Activated T-cell treated with anti-CD3 and anti-CD28 coated beads for 24 hours (primary cell): Measurements from ENCODE around the gene MAP6.
"Not testable (repeated sequence)": the region's sequence is repeated elsewhere in the genome, so short reads cannot be mapped to it uniquely, and the experiment has no call there.

Experiments used
- DNase-seq: peaks from one replicate; pipeline ENCODE4 v3.0.0-alpha.2; 2020; ENCODE audit warnings: low read depth

MAP6 gene

DNA sequence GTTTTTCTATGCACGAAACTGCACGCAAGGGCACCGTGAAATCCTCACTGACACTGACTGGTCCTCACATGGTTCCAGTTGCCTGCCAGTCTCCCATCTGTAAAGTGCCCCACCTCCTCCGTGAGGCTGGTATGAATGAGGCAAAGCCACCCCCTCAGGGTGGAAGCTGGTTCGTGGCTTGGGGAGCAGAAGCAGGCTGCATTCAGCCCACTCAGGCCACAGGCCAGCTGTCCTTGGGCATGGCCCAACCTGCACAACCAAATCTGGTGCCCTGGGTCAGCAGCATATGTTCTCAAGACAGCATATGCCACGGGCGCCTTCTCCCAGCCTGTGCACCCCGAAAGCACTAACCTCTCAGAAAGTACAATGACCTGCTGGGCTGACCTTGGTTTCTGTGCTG lies 77.5 kb downstream of the MAP6 start:
- DNase-seq: no peak

DNA sequence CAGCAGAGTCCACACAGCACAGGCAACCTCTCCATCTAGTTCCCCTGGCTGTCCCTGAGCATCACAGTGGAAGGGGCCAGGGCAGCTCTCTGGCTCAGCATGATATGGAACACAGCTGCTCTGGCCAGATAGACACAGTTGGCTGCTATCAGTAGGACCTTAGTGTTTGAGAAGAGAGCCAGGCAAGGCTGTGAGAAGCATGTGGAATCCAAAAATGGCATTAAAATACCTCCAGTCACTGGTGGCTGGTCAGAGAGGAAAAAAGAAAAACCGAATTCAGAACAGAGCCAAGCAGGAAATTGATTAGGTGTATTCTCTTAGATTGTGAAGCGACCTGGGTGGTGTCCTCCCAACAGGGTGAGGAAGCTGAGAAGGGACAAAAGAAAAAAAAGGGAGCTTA lies 78.9 kb downstream of the MAP6 start:
- no peak for DNase-seq

DNA sequence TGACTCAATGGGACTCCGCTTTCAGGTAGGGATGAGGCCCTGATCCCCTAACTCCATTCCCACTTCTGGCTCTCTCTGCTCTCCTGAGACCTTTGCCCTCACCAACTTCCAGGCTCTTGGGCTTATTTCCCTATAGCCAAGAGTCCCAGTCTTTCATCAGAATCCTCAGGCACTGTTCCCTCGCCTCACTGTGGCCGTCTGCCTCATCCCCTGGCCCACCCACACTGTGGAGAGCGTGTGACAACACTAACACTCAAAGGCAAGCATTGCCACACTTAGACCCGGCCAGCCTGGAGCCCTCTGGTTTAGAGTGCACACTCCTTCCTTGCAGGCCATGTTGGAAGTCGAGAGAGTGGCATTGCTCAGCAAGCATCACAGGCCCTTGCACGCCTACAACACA lies 79.8 kb downstream of the MAP6 start:
- no peak for DNase-seq

DNA sequence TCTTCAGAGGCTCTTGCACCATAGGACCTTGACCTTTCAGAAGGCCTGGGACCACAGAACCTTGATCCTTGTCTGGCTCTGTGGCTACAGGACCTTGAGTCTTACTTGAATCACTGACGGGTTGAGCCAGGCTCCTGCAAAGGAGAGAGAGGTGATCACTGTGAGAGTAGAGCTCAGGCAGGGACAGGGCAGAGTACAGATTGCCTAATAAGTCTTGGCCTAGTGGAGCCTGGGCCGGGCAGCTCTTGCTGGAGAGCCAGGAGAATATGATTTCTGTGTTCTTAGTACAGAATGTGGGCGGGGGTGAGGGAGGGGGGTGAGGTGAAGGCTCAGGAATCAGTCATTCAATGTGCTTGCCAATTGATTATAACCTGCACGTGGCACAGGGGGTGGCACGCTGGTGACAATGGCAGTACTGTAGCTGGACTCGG lies 80.8 kb downstream of the MAP6 start:
- DNase-seq: no peak

DNA sequence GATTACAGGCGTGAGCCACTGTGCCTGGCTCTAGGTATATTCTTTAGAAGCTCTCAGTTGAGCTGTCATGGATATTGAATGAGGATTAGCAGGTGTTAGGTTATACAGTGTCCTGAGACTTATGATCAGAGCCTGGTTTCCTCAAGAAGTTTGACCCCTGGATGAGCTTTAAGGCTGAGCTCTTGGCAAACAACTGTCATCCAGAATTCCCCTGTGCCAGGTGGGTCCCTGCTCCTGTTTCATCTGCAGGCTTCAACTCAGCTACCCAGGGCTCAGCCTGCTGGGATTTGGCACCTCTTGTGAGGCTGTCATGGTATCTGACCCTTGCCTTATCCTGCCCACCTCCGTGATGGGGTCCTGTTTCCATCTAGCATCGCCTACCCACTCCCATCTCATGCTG lies 82.4 kb downstream of the MAP6 start:
- DNase-seq: no peak

DNA sequence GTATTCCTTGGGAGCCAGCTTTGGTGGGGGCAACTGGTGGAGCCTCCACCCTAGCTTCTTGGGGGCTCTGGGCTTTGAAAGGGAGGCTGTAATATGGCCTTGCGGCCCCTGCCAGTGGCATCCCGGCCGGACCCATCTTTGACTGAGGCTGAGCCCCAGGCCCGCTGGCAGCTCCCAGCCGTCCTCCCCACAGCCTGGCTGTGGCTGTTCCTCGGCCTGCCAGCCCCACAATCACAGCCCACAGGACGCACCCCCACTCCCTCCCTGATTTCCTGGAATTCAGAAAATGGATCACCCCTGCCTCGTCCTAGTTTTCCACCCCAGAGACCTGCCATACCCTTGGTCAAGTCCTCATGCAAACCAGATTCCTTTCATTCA lies 83.6 kb downstream of the MAP6 start:
- no peak for DNase-seq

DNA sequence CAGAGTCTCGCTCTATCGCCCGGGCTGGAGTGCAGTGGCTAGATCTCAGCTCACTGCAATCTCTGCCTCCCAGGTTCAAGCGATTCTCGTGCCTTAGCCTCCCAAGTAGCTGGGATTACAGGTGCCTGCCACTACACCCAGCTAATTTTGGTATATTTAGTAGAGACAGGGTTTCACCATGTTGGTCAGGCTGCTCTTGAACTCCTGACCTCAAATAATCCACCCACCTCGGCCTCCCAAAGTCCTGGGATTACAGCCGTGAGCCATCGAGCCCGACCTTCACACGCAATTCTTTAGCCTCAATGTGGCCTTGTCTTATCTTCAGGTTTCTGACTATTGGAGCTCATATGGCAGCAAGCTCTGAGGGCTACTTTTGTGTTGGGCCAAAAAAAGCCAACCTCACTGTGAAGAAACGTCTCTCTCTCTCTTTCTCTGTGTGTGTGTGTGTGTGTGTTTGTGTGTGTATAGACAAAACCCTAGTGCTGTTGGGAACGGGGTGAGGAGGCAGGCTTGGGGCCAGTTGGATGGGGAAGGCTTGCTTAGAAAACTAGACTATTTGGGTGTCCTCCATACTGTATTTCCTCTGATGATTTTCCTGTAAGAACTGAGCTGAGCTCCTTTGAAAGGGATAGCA lies 84.1 kb downstream of the MAP6 start:
- not testable (repeated sequence) for DNase-seq

DNA sequence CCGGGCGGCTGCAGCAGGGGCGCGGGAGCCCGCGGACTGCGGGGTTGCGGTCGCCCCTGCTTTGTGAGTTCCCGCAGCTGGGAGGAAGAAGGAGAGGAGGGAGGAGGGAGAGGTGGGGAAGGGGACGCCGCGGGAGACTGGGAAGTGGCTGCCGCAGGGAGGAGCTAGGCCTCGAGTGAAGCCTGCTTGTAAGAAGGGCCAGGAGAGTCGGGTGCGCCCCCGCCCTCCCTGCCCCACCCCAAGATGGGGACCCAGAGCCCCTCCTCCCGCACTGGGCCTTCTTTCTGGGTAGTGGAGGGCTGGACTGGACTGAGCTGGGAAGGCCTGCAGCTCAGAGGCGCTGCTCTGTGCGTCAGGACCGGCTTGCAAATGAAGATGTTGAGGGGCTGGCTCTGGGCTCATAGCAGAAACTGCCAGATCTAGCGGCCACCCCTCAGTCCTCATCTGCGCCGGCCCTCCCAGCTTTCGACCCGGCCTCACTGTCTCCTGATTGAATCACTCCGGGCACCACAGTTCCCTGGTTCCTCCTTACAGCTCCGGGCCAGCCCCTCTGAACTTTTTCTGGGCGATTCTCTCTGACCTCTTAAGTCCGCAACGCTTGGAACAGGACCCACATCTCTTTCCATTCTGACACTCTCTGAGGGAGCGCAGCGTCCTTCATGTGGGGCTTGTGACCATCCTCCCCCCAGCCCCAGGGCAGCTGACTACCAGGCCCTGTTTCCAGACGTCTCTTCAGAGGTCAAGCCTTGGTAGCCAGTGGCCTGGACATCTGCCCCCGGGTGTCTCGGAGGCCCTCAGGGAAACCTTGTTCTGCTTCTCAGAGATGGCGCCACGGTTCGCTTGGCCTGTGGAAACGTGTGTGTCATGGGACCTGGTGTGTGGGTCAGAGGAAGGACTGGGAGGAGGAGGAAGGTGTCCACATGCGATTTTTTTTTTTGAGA lies 84.8 kb downstream of the MAP6 start:
- no peak for DNase-seq

DNA sequence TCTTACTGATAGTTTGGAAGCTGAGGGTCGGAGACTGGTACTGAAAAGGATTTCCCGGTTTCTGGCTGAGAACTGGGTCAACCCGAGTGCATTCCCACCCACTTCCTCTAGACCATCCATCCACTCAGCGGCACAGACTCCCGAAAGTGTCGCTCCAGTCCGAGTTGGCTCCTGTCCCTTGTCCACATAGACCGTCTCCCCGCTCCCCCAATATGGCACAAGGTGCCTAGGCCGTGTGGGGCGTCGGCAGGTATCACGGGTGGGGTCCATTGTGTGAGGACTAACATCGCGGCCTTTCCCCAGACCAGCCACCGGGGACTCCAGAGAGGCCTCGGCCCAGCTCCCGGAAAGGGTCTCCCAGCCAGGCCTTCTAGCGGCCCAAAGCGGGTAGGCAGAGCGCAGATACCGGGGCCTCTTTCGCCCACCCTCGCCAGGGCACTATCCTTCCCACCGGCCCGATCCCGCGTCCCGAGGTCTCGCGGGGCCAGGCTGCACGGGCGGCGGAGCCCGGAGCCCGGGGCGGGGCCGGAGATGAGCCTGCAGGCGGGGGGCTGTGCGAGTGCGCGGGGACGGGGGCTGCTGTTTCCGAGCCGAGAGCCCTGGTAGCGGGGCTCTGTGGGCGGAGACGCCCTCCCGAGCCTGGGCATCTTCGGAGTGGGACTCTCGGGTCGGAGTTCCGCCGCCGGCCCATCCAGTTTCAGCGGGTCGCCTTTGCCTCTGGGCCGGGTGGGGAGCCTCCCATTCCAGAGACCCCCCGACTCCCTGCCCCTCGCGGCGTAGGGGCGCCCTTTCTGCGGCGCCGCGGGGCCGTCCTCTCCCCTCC lies 85.7 kb downstream of the MAP6 start:
- DNase-seq: no peak

DNA sequence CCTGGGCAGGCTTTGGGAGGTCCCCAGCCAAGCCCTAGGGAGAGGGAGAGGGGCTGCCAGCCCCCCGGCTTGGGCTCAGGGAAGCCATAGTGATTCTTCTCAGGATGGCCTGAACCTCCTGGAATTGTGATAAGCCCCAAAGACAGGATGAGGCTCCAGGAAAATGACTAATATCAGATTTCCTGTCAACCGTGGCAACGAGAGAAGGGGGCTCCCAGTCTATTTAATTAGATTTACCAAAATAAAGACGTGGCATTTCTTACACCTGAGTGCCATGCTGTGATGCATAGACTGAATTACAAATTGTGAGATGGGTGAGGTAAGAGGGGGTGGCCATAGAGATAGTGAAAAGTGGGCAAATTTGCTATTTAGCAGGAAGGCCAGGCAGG lies 86.3 kb downstream of the MAP6 start:
- DNase-seq: no peak

DNA sequence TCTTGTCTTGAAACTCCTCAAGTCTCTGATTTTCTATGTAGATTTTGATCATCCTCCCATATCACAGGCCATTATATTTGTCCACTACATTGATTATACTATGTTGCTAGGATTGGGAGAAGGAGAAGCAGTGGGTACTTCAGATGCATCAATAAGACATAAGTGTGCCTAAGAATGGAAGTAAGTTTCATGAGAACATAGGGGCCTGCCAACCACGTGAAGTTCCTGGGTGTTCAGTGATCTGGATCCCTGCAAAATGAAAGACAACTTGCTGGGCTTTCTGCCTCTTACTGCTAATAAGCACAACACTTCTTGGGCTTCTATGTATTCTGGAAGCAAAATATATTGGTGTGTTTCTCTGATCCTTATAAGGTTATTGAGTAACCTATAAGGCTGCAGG lies 89.0 kb downstream of the MAP6 start:
- DNase-seq: no peak

DNA sequence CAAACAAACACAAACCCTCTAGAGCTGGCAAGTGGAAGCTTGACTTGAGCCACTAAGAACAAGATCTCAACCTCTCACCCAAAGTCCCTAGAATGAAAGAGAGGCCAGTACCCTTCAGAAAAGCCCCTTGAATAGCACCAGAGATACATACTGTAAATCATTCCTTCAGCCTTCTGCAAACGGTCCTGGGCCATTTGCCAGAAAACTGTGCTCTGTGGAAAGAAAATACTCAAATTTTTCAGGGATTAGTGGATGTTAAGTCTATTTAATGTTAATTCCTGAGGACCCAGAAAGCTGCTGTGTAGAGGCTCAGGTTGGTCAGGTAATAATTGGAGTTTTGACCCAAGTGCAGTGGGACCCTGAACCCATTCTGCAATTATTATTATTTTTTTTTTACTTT lies 89.9 kb downstream of the MAP6 start:
- DNase-seq: no peak

DNA sequence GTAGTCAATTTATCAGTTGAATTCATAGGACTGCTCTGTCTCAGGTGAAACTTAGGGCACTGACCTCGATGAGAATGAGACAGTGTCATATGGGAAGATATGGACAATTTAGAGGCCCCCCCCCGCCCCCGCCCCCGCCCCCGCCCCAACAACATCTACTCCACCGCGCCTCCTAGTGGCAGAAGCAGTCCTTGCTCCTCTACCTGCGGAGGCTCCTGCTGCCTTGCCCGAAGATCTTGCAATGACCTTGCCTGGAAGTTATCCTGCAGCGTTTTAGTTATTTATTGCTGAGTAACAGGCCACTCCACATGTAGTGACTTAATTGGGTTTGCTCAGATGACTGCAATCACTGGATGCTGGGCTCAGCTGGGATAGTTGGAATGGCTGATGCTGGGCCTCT lies 91.6 kb downstream of the MAP6 start:
- peak; percentile 33 for DNase-seq

DNA sequence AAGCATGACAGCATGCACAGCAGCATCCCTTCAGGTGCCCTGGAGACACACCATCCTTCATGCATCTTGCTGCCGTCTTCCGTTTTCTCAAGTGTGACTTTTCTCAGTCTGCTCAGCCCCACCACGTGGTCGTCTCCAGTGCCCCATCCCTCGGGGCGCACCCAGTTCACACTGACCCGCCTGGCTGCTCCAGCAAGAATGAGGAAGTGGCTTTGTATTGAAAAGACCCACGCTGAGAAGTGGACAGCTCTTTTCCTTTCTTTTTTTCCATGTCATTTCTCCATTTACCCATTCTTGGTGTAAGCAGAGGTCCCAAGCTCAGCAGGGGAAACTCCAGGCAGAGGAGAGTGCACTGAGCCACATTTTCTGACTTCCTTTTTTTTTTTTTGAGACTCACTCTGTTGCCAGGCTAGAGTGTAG lies 92.3 kb downstream of the MAP6 start:
- no peak for DNase-seq

DNA sequence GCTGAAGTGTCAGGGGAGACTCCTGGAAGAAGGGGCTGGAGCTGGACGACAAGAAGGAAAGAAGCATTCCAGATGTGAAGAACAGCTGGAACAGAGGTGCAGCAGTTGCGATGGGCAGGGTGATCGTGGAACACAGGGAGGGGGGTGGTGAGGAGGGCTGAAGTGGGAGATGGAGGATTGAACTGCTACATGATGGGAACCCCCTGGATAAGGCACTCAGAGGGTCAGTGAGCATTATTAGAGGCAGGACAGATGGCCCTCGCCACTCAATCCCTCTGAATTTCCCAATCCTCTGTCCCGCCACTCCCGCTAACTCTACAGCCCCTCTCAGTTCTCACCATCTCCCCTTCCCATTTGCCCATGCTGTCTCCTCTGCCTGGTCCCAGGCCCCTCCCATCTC lies 92.8 kb downstream of the MAP6 start:
- no peak for DNase-seq

DNA sequence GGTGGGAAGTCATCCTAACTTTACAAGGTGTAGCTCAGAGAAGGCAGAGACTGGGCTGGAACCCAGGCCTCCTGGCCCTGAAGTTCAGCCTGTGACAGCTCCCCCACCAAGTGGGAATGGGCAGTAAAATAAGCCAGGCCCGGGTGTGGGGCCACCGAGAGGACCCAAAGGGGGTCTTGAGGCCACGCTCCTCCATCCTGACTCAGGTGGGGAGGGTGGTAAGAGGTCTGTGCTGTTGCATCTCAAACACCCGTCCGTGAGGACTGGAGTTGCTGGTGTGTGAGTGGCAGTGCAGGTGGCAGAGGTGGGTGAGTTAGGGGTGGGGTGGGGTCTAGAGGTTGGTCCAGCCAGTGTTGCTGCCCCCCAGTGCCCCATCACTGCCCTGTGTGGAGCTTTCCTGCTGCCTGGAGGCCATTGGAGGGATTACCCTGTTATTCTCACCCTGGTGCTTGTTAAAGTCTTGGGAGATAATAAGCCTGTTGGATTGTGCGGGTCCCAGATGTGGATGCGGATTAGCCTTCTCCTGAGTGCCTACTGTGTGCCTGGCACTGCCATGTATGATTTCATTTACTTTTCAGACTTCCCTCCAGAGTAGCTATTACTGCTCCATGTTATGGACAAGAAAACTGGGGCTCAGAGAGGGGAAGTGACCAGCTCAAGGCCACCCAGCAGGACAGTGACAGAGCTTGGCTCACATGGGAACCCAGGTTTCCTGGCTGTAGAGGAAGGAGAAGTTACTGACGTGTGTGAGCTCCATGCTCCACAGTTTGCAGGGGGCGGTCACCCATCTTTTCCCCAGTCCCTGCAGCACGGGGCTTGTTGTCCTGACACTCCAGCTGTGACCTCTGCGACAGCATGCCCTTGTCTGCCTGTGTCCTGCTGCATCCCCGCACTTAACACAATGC lies 93.9 kb downstream of the MAP6 start:
- no peak for DNase-seq

DNA sequence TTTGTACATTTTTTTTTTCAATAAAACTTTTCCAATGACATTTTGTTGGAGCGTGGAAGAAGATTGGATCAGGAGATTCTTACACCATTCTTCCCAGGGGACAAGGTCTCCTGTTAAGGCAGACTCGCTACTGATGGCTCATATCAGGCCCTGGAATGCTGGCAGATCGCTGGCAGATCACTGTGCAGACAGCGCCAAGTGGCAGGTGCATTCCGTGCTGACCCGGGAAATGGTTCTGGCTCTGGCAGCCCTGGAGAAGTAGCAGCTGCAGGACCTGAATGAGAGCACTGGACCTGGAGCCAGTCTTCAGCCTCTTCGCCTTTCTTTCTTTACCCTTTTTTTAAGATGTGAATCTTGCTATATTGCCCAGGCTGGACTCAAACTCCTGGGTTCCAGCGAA lies 96.1 kb downstream of the MAP6 start:
- no peak for DNase-seq

DNA sequence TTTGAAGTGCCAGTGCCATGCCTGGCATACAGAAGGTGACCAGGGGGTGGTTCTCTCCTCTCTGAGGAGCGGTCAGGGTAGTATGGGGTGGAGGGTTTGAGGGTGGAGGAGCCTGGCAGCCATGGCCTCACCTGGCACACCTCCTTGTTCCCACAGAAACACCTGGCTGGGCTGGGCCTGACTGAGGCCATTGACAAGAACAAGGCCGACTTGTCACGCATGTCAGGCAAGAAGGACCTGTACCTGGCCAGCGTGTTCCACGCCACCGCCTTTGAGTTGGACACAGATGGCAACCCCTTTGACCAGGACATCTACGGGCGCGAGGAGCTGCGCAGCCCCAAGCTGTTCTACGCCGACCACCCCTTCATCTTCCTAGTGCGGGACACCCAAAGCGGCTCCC lies 97.2 kb downstream of the MAP6 start:
- no peak for DNase-seq

DNA sequence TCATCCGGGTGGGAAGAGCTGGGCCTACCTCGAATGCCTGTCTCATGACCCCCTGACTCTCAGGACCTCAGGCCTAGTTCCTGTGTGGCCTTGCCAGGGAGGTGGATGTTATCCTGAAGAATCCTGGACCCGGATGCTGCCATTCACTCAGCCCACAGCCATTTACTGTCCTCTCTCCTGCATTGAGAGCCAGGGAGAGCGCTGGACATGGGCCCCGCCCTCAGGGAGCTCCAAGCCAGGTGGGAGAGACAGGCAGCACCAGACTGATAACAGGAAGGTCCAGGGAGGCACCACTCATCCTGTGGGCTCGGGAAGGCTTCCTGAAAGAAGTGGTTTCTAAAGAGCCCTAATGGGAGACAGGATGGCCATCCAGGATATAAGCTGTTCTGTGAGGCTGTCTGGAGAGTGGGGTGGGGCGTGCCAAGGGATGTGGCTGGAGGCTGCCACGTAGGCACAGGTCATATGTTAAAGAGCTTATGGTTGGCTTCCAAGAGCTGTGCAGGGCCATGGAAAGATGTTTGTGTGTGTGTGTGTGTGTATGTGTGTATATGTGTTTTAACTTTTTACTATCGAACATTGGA lies 98.2 kb downstream of the MAP6 start:
- DNase-seq: no peak

DNA sequence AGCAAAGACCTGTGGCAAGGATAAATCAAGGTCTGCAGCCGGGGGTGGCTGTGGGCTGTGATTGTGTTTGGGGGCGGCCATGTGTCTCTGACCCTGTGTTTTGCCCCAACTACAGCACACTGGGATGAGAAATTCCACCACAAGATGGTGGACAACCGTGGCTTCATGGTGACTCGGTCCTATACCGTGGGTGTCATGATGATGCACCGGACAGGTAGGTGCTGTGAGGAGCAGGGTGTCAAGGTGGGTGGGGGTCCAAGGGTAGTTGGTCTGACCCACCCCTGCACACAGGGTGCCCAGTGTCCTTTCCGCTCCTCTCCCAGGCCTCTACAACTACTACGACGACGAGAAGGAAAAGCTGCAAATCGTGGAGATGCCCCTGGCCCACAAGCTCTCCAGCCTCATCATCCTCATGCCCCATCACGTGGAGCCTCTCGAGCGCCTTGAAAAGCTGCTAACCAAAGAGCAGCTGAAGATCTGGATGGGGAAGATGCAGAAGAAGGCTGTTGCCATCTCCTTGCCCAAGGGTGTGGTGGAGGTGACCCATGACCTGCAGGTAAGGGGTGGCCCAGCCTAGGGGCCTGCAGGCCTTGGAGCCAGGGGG lies 100.1 kb downstream of the MAP6 start:
- no peak for DNase-seq

DNA sequence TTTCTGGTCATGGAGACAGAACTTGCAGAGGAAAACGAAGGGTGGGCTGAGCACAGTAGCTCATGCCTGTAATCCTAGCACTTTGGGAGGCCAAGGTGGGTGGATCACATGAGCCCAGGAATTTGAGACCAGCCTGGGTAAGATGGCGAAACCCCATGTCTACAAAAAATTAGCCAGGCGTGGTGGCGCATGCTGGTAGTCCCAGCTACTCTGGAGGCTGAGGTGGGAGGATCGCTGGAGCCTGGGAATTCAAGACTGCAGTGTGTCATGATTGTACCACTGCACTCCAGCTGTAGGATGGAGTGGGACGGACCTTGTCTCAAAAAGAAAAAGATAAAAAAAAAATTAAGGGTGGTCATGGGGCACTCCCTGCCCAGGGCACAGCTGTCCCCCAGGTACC lies 100.9 kb downstream of the MAP6 start:
- DNase-seq: no peak
